Activated CD4-positive, alpha-beta T cell treated with anti-CD3 and anti-CD28 coated beads, Interleukin-2, amount 50 U/mL, for 1 hour (primary cell): ENCODE results near the gene ZDHHC12.
"Not testable (repeated sequence)": the region's sequence is repeated elsewhere in the genome, so short reads cannot be mapped to it uniquely, and the experiment has no call there.

Experiments used
- DNase-seq: peaks from one replicate; pipeline ENCODE4 v3.0.0-alpha.2; 2020

Gene ZDHHC12

GRCh38 chr9:128706671-128707381, 17.1 kb downstream of the ZDHHC12 start:
- DNase-seq = no peak

GRCh38 chr9:128706045-128706444, 17.9 kb downstream of the ZDHHC12 start:
- DNase-seq = no peak

DNA sequence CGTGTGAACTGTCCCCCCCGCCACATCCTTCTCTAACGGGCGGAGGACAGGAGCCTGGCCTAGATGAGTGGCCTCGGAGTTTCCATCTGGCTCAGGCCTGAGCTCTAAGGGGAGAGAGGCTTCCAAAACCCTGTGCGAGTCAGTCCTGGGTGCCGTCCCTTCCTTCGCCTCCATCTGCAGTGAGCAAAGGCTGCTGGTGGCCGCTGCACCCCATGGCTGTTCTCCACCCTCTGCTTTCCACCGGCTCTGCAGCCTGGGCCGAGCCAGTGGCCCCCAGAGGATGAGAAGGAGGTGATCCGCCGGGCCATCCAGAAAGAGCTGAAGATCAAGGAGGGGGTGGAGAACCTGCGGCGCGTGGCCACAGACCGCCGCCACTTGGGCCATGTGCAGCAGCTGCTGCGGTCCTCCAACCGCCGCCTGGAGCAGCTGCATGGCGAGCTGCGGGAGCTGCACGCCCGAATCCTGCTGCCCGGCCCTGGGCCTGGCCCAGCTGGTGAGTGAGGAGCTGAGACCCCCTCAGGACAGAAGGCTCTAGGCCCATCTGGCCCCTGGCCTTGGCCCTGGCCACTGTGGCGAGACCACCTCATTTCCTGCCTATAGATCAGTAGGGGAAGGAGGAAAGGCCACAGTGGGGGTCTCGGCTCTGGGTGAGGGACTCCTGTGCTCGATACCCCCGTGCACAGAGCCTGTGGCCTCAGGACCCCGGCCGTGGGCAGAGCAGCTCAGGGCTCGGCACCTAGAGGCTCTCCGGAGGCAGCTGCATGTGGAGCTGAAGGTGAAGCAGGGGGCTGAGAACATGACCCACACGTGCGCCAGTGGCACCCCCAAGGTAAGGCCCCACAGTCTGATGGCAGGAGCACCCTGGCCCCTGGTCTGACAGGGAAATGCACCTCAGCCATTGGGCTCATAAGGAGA, 18.6 kb downstream of the ZDHHC12 start:
- no peak for DNase-seq

DNA sequence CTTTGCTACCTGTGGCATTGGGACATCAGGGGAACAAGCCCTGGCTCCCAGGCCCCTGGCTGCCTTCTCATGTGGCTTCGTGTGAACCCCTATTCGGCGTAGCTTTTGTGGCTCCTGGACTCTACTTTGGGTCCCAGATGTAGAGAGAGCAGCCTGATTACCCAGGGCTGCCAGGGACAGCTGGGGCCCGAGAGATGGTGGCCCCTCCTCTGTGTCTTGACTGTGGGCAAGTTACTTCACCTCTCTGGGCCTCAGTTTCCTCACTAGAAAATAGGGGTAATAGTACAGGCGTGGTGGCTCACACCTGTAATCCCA, 19.6 kb downstream of the ZDHHC12 start:
- no peak for DNase-seq

DNA sequence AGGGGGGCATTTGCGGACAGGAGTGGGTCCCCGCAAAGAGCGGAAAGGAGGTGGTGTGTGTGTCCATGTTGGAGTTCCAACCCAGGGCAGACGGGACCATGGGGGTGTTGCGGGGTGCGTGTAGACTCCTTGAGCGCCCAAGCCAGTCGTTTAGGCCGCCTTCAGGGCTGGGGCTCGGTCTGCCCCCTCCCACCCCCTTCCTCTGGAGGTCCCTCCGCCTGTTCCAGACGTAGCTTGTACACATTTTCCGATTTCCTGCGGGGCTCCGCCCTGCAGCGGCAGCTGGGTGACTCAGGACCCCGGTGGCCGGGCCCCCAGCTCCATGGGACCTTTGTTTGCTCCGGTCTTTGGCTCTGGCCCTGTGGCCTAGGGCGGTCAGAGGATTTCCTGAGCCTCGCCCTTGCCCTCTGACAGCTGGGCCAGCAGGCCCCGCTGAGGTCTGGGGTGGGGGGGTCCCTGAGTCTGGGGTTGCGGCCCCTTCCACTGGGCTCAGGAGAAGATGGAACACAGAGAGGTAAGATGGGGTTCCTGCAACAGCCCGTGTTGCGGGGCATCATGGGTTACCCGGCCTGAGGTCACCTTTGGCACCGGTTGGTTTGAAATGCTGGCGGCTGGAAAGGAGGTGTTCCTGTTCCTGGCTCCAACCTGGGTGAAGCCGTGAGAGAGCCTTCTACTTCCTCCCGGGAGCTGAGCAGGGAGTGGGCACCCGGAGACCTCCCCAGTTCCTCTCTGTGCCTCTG, 20.1 kb downstream of the ZDHHC12 start:
- DNase-seq = no peak

- peak; percentile 15 for DNase-seq
Measured at GRCh38 chr9:128702949-128703615, 20.8 kb downstream of the ZDHHC12 start.

DNA sequence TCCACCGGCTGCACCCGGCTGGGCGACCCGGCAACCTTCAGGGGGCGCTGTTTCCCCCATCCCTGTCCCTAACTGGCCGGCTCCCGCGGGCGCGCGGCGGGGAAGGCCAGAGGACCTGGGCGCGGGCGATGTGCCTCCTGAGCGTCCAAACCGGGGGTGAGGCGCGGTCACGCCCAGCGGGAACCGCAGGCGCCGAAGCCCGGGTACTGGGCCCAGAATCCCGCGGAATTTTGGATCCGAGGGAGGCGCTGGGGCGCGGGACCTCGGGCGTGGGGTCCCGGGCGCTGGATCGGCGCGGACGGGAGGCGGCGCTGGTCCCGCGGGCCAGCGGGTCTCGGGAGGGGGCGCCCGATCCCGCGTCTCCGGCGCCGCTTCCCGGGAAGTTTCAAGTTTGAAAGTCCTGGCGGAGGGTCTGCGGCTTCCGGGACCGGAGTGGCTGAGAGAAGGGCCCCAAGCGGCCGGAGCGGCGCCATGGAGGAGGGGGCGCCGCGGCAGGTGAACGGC, 21.4 kb downstream of the ZDHHC12 start, which contains the start of gene PKN3:
Gene PKN3, plus strand, starts transcription at position 59 of the 504 bp plus-strand sequence. Its CDS starts 413 bp downstream, at position 472.
- peak; percentile 88 for DNase-seq

DNA sequence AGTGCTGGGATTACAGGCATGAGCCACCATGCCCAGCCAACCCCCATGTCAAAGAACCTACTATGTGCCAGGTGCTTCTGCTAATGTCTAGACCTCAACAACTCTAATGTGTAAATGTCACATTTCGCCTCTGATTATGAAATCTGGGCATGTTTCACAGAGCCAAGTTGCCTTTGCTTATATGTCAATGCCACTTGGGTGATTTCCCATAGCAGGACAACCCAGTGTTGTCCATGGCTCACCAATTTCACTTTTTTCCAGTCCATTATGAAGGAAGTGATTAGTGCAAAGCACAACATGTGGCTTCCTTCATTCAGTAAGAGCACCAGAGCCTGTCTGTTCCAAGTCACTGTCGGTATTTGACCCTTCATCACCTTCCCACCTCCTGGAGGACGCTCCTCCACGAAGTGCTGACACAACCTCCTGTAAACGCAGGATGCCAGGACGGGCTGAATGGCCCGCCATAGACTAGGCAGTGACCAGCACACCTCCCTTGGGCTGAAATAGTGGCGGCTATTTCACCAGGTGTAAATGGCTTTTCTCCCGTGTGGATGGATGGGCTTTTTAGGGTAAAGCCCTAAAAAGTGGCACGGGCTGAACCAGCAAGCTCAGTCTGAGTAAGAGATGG, 22.6 kb downstream of the ZDHHC12 start:
- no peak for DNase-seq

GRCh38 chr9:128699096-128699795, 24.7 kb downstream of the ZDHHC12 start:
- DNase-seq = not testable (repeated sequence)

GRCh38 chr9:128696923-128697707, 26.8 kb downstream of the ZDHHC12 start:
- no peak for DNase-seq

- no peak for DNase-seq
Measured at GRCh38 chr9:128694344-128694743, 29.6 kb downstream of the ZDHHC12 start.

DNA sequence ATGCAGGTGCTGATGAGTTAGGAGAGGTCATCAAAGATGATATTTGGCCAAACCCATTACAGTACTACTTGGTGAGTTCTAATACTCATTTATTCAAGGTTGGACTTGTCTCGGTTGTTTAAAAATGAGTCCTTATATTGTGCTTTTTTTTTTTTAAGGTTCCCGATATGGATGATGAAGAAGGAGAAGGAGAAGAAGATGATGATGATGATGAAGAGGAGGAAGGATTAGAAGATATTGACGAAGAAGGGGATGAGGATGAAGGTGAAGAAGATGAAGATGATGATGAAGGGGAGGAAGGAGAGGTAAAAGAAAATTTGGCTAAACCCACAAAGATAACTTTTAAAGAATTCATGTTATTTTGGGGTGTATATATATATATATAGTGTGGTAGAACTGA, 30.2 kb downstream of the ZDHHC12 start:
- DNase-seq = not testable (repeated sequence)

GRCh38 chr9:128690684-128691034, 33.3 kb downstream of the ZDHHC12 start:
- no peak for DNase-seq

- DNase-seq = peak; percentile 57
Measured at GRCh38 chr9:128689820-128690683, 33.9 kb downstream of the ZDHHC12 start.

- peak; percentile 54 for DNase-seq
Measured at GRCh38 chr9:128689293-128689774, 34.6 kb downstream of the ZDHHC12 start.

GRCh38 chr9:128688501-128689292, 35.2 kb downstream of the ZDHHC12 start, which contains the start of gene SET:
TSS of gene SET (plus strand) at chr9:128689222. CDS start at chr9:128689583, 361 bp downstream.
- peak; percentile 87 for DNase-seq

- DNase-seq = no peak
Measured at GRCh38 chr9:128687453-128687852, 36.5 kb downstream of the ZDHHC12 start.
